SK-N-DZ (cell line): Measurements from ENCODE around the gene TMEM14B.

ENCODE experiments used
- small RNA-seq, 2 experiments: library from RNA; depleted of rRNA; stranded (forward); fragments of <200 nt; gene quantifications; one replicate each; pipeline ENCODE3, GENCODE V24; 2014

The TMEM14B gene

Small RNAs within 50 kb of the gene (small RNA-seq; reads per million reads assigned to genes)
- 0 to 0.04 reads per million in 2 experiments for gene RNA5SP203
